H9 (cell line): Measurements from ENCODE around the gene ZNRF4. TPM values are rescaled to one million over a fixed set of nuclear protein-coding genes. Genes with fewer than 3 reads are reported as not detected.
A peak's percentile ranks its signal among the peaks of the same experiment; 100 is the strongest.

Experiments
- DNase-seq: peaks from one replicate; pipeline ENCODE4 v3.0.0-alpha.2; 2017
- H2AFZ ChIP-seq: one replicate; pipeline ENCODE4 v1.6.1; 2013; ENCODE audit warnings: mild to moderate bottlenecking, low read length, control low read depth, moderate library complexity
- H2AK5ac ChIP-seq: 2 replicates; pipeline ENCODE4 v1.6.1; 2013; ENCODE audit warnings: low read length, control low read depth, mixed read lengths; ENCODE audit not compliant: insufficient read length
- H2BK120ac ChIP-seq: one replicate; pipeline ENCODE4 v1.6.1; 2013; ENCODE audit warnings: low read depth, mild to moderate bottlenecking, low read length, control low read depth, inconsistent platforms; ENCODE audit not compliant: poor library complexity, severe bottlenecking
- H2BK12ac ChIP-seq: 2 replicates; pipeline ENCODE4 v1.6.1; 2013; ENCODE audit warnings: low read length, control low read depth, mixed read lengths, low read depth; ENCODE audit not compliant: insufficient read length
- H2BK15ac ChIP-seq: 2 replicates; pipeline ENCODE4 v1.6.1; 2013; ENCODE audit warnings: low read depth, low read length, control low read depth
- H2BK20ac ChIP-seq: one replicate; pipeline ENCODE4 v1.6.1; 2013; ENCODE audit warnings: low read depth, mild to moderate bottlenecking, low read length, control low read depth, inconsistent platforms; ENCODE audit not compliant: poor library complexity, severe bottlenecking
- H2BK5ac ChIP-seq: 2 replicates; pipeline ENCODE4 v1.6.1; 2013; ENCODE audit warnings: low read length, control low read depth, mixed read lengths; ENCODE audit not compliant: insufficient read length
- H3K14ac ChIP-seq: 2 replicates; pipeline ENCODE4 v1.6.1; 2013; ENCODE audit warnings: low read length, control low read depth; ENCODE audit not compliant: insufficient read depth
- H3K18ac ChIP-seq: 2 replicates; pipeline ENCODE4 v1.6.1; 2013; ENCODE audit warnings: low read depth, mild to moderate bottlenecking, mixed read lengths, low read length, control low read depth; ENCODE audit not compliant: insufficient read length
- H3K23ac ChIP-seq: 2 replicates; pipeline ENCODE4 v1.6.1; 2013; ENCODE audit warnings: low read length, control low read depth, mixed read lengths, low read depth; ENCODE audit not compliant: insufficient read length
- H3K23me2 ChIP-seq: 2 replicates; pipeline ENCODE4 v1.6.1; 2013; ENCODE audit warnings: low read depth, mild to moderate bottlenecking, mixed read lengths, low read length, control low read depth; ENCODE audit not compliant: insufficient read length, poor library complexity, severe bottlenecking
- H3K27ac ChIP-seq: 2 replicates; pipeline ENCODE4 v1.5.1; 2013; ENCODE audit warnings: low read length, control low read depth, mixed read lengths, low read depth; ENCODE audit not compliant: insufficient read length
- H3K27me3 ChIP-seq: 2 replicates; pipeline ENCODE4 v1.6.1; 2013; ENCODE audit warnings: low read length, control low read depth, inconsistent platforms; ENCODE audit not compliant: insufficient read depth
- H3K4ac ChIP-seq: 2 replicates; pipeline ENCODE4 v1.6.1; 2013; ENCODE audit warnings: low read depth, mild to moderate bottlenecking, control low read depth, inconsistent platforms, low read length, moderate library complexity
- H3K4me1 ChIP-seq: 2 replicates; pipeline ENCODE4 v1.6.1; 2013; ENCODE audit warnings: low read length, control low read depth, inconsistent platforms; ENCODE audit not compliant: insufficient read depth
- H3K4me2 ChIP-seq: 2 replicates; pipeline ENCODE4 v1.6.1; 2013; ENCODE audit warnings: low read length, control low read depth, mixed read lengths; ENCODE audit not compliant: insufficient read length, insufficient read depth
- H3K56ac ChIP-seq: 2 replicates; pipeline ENCODE4 v1.6.1; 2013; ENCODE audit warnings: low read depth, mild to moderate bottlenecking, mixed read lengths, low read length, control low read depth; ENCODE audit not compliant: insufficient read length
- H3K79me1 ChIP-seq: 2 replicates; pipeline ENCODE4 v1.6.1; 2013; ENCODE audit warnings: low read depth, mild to moderate bottlenecking, moderate library complexity, low read length, control low read depth, inconsistent platforms; ENCODE audit not compliant: insufficient read depth, poor library complexity, severe bottlenecking
- H3K79me2 ChIP-seq: 2 replicates; pipeline ENCODE4 v1.6.1; 2013; ENCODE audit warnings: low read length, control low read depth, inconsistent platforms; ENCODE audit not compliant: insufficient read depth
- H3K9ac ChIP-seq: 2 replicates; pipeline ENCODE4 v1.6.1; 2013; ENCODE audit warnings: low read length, control low read depth, mixed read lengths; ENCODE audit not compliant: insufficient read length; ENCODE audit errors: extremely low read depth
- H3K9me3 ChIP-seq: one replicate; pipeline ENCODE4 v1.6.1; 2013; ENCODE audit warnings: low read depth, low read length, inconsistent platforms; ENCODE audit not compliant: control insufficient read depth
- H3T11ph ChIP-seq: one replicate; pipeline ENCODE4 v1.6.1; 2013; ENCODE audit warnings: mild to moderate bottlenecking, low read length, control low read depth, inconsistent platforms
- H4K20me1 ChIP-seq: one replicate; pipeline ENCODE4 v1.6.1; 2013; ENCODE audit not compliant: control insufficient read depth, insufficient read length, insufficient read depth
- H4K5ac ChIP-seq: 2 replicates; pipeline ENCODE4 v1.6.1; 2013; ENCODE audit warnings: low read depth, mild to moderate bottlenecking, mixed read lengths, low read length, control low read depth; ENCODE audit not compliant: insufficient read length
- H4K8ac ChIP-seq: replicated peaks from 2 replicates; pipeline ENCODE4 v1.6.1; 2013; ENCODE audit warnings: low read length, control low read depth, mixed read lengths, low read depth; ENCODE audit not compliant: insufficient read length
- H4K91ac ChIP-seq: 2 replicates; pipeline ENCODE4 v1.6.1; 2013; ENCODE audit warnings: low read depth, mild to moderate bottlenecking, moderate library complexity, mixed read lengths, low read length, control low read depth; ENCODE audit not compliant: insufficient read length
- H3K27ac Mint-ChIP-seq, 3 experiments: 2 replicates in 2 of 3; 3 replicates in 1 of 3; pipeline ENCODE4 v1.8.0; 2020 to 2021; ENCODE audit warnings: mixed read lengths in 3 of 3, mild to moderate bottlenecking in 1 of 3, moderate library complexity in 1 of 3
- H3K27me3 Mint-ChIP-seq: 2 replicates; pipeline ENCODE4 v1.8.0; 2021; ENCODE audit warnings: low read depth, mild to moderate bottlenecking, moderate library complexity, mixed read lengths
- H3K36me3 Mint-ChIP-seq, 3 experiments: 2 replicates in 2 of 3; 3 replicates in 1 of 3; pipeline ENCODE4 v1.8.0; 2020 to 2021; ENCODE audit warnings: low read depth in 3 of 3, mixed read lengths in 3 of 3; ENCODE audit not compliant: insufficient read depth in 1 of 3
- H3K4me1 Mint-ChIP-seq, 2 experiments: 2 replicates each; pipeline ENCODE4 v1.8.0; 2020; ENCODE audit warnings: mixed read lengths in 2 of 2
- H3K4me3 Mint-ChIP-seq, 2 experiments: 2 replicates in 1 of 2; 3 replicates in 1 of 2; pipeline ENCODE4 v1.8.0; 2020 to 2021; ENCODE audit warnings: mild to moderate bottlenecking in 2 of 2, mixed read lengths in 2 of 2, moderate library complexity in 1 of 2
- H3K9me3 Mint-ChIP-seq, 2 experiments: 2 replicates in 1 of 2; 3 replicates in 1 of 2; pipeline ENCODE4 v1.8.0; 2020; ENCODE audit warnings: mild to moderate bottlenecking in 2 of 2, mixed read lengths in 2 of 2, moderate library complexity in 1 of 2
- WGBS: extraction: QIAGEN DNeasy Blood & Tissue Kit; methylation state at CpG from one replicate; pipeline ENCODE4 v1.1.7; 2013; ENCODE audit warnings: missing lambda C conversion rate, low lambda C conversion rate, mixed read lengths; ENCODE audit not compliant: insufficient read length; ENCODE audit errors: extremely low coverage; 5-methylcytosine and 5-hydroxymethylcytosine counted together
- total RNA-seq: library from RNA; stranded (reverse); gene quantifications from 2 replicates; pipeline ENCODE4 v1.2.1, GENCODE V29; 2021
- TF ChIP-seq, protein P1 (sequence below): fragments of 200-600 bp; sonication (generic); conservative IDR thresholded peaks from 3 replicates; pipeline ENCODE4 v1.8.0; 2021; ENCODE audit warnings: antibody characterized with exemption, mild to moderate bottlenecking

Gene ZNRF4
- total RNA-seq, 1 experiment from 2014 or later = not detected

GRCh38 chr19:5447700-5448311 lies 7.4 kb upstream of the ZNRF4 start:
- no peak overlapping the region for H2BK12ac ChIP-seq
- no peak for DNase-seq
- no peaks in the 10 kb centered on the region for H3K79me2 ChIP-seq
- H3K27ac ChIP-seq = no peak overlapping the region
- H3K4ac ChIP-seq = no peak overlapping the region
- no peaks in the 10 kb centered on the region for H3K79me1 ChIP-seq
- H3K36me3 Mint-ChIP-seq = no peaks in the 10 kb centered on the region
- no CpG with 5 or more reads among the region's 15 CpGs for WGBS
- H2BK20ac ChIP-seq = no peak overlapping the region
- no peak overlapping the region for H3K9ac ChIP-seq
- no peak overlapping the region for H4K5ac ChIP-seq
- H3K23me2 ChIP-seq = no peaks in the 10 kb centered on the region
- H2AK5ac ChIP-seq = no peak overlapping the region
- no peaks in the 10 kb centered on the region for H3K27me3 ChIP-seq
- H4K20me1 ChIP-seq = no peaks in the 10 kb centered on the region
- H2BK15ac ChIP-seq = no peak overlapping the region
- no peak overlapping the region for H2AFZ ChIP-seq
- peaks cover 0 to 8% of the 10 kb centered on the region in 2 experiments; a peak in 3 of 4 replicates for H3K4me1 Mint-ChIP-seq
- no peak overlapping the region for H3K4me2 ChIP-seq
- H4K8ac ChIP-seq = no peak overlapping the region
- no peak overlapping the region for H3K23ac ChIP-seq
- no peak overlapping the region for H3K56ac ChIP-seq
- TF ChIP-seq, protein P1, sequence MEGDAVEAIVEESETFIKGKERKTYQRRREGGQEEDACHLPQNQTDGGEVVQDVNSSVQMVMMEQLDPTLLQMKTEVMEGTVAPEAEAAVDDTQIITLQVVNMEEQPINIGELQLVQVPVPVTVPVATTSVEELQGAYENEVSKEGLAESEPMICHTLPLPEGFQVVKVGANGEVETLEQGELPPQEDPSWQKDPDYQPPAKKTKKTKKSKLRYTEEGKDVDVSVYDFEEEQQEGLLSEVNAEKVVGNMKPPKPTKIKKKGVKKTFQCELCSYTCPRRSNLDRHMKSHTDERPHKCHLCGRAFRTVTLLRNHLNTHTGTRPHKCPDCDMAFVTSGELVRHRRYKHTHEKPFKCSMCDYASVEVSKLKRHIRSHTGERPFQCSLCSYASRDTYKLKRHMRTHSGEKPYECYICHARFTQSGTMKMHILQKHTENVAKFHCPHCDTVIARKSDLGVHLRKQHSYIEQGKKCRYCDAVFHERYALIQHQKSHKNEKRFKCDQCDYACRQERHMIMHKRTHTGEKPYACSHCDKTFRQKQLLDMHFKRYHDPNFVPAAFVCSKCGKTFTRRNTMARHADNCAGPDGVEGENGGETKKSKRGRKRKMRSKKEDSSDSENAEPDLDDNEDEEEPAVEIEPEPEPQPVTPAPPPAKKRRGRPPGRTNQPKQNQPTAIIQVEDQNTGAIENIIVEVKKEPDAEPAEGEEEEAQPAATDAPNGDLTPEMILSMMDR = no peak
- H3K14ac ChIP-seq = no peak overlapping the region
- no peak overlapping the region for H4K91ac ChIP-seq
- no peak overlapping the region for H3K4me3 Mint-ChIP-seq
- no peak overlapping the region for H3K18ac ChIP-seq
- peaks cover 0 to 3% of the 10 kb centered on the region in 2 experiments; a peak in 1 of 5 replicates for H3K9me3 Mint-ChIP-seq
- no peak overlapping the region for H2BK5ac ChIP-seq
- H3K9me3 ChIP-seq = no peaks in the 10 kb centered on the region
- peaks cover 59% of the 10 kb centered on the region for H3K27me3 Mint-ChIP-seq
- H3K27ac Mint-ChIP-seq = peak overlapping the region in 1 of 3 experiments; percentile 11; a peak in 1 of 7 replicates
- no peak overlapping the region for H3T11ph ChIP-seq
- no peaks in the 10 kb centered on the region for H3K4me1 ChIP-seq
- H2BK120ac ChIP-seq = no peak overlapping the region
